Fibroblast of villous mesenchyme (primary cell): ENCODE measurements around the gene BCL2L2. TPM values are rescaled to one million over a fixed set of nuclear protein-coding genes. Genes with fewer than 3 reads are reported as not detected.

Experiments
- DNase-seq: peaks from one replicate; pipeline ENCODE4 v3.0.0-alpha.2; 2010; ENCODE audit warnings: low read depth
- H3K4me3 ChIP-seq: 2 replicates; pipeline ENCODE4 v1.5.1; 2011; ENCODE audit warnings: low read depth, mild to moderate bottlenecking, low read length
- total RNA-seq: library from RNA; depleted of rRNA; stranded (reverse); fragments of >200 nt; gene quantifications from 2 replicates; pipeline ENCODE4 v1.2.3, GENCODE V29; 2012
- TF ChIP-seq, protein P1 (sequence below): IDR thresholded peaks from 2 replicates; pipeline ENCODE4 v1.5.1; 2012; ENCODE audit warnings: low read depth, mild to moderate bottlenecking, low read length; ENCODE audit not compliant: insufficient read depth

Gene BCL2L2
- total RNA-seq, 1 donor, result 20.7 TPM

DNA sequence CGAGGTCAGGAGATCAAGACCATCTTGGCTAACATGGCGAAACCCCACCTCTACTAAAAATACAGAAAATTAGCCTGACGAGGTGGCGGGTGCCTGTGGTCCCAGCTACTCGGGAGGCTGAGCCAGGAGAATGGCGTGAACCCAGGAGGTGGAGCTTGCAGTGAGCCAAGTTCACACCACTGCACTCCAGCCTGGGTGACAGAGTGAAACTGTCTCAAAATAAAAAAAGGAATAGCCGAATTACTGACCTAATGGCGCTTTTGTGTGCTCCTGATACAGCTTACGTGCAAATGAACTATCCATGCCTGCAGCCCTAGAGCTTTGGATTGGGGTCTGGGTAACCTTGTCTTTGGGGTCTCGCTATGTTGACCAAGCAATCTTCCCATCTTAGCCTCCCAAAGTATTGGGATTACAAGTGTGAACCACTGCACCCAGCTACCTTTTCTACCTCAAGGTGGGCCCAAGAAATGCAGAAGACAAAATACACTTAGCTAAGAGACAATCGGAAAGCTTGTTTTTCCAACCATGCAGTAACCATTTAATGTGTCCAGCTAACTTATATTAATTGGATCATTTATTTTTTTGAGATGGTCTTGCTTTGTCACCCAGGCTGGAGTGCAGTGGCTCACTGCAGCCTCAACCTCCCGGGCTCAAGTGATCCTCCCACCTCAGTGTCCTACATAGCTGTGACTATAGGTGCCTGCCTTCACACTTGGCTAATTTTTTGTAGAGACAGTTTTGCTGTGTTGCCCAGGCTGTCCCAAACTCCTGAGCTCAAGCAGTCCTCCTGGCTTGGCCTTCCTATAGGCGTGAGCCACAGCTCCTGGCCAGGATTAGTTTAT, 20.1 kb downstream of the BCL2L2 start:
- TF ChIP-seq, protein P1, sequence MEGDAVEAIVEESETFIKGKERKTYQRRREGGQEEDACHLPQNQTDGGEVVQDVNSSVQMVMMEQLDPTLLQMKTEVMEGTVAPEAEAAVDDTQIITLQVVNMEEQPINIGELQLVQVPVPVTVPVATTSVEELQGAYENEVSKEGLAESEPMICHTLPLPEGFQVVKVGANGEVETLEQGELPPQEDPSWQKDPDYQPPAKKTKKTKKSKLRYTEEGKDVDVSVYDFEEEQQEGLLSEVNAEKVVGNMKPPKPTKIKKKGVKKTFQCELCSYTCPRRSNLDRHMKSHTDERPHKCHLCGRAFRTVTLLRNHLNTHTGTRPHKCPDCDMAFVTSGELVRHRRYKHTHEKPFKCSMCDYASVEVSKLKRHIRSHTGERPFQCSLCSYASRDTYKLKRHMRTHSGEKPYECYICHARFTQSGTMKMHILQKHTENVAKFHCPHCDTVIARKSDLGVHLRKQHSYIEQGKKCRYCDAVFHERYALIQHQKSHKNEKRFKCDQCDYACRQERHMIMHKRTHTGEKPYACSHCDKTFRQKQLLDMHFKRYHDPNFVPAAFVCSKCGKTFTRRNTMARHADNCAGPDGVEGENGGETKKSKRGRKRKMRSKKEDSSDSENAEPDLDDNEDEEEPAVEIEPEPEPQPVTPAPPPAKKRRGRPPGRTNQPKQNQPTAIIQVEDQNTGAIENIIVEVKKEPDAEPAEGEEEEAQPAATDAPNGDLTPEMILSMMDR, result no peak
- no peak overlapping the region for H3K4me3 ChIP-seq
- no peak for DNase-seq

DNA sequence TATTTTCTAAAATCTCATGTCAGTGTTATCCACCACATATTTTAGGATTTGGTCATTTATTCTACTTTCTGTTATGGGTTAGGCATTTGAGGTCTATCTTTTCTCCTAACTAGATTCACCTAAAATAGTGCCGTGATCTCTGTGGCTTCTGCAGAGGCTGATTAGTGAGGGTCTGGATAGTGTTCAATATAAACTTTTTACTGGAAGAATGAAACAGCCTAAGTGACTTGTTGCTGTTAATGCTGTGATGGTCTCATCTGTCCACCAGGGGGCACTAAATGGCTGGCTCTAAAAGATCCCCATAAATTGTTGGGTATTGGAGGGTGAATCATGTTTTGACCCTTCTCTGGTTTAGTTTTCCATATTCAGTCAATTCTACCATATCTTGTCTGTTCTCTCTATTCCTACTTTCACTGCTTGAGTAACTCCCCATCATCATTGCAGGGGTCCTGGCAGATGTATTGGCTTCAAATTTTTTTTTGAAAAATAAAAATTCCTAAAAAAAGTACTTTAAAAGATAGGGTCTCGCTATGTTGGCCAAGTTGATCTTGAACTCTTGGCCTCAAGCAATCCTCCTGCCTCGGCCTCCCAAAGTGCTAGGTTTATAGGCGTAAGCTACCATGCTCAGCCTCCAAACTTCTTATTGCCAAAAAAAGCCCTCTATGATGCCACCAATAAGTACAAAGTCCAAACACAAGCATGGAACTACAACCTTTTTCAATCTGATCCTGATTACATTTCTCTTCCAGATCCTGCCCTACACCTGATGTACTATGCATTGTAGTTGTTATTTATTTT, 21.5 kb downstream of the BCL2L2 start:
- DNase-seq, result peak; percentile 83
- H3K4me3 ChIP-seq, result no peak overlapping the region
- TF ChIP-seq, protein P1, result peak; percentile 83

DNA sequence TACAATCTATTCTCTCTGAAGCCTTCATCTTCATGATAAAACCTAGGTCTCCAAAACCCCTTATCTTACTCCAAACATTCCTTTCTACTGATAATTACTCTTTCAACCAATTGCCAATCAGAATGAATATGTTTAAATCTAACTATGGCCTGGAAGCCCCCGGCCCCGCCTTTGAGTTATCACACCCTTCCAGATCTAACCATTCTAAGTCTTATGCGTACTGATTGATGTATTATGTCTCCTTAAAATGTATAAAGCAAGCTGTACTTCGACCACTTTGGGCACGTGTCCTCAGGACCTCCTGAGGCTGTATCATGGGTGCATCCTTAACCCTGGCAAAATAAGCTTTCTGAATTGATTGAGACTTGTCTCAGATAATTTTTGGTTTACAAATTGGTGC, 29.0 kb downstream of the BCL2L2 start:
- no peak for DNase-seq
- TF ChIP-seq, protein P1, result no peak
- H3K4me3 ChIP-seq, result no peak overlapping the region

DNA sequence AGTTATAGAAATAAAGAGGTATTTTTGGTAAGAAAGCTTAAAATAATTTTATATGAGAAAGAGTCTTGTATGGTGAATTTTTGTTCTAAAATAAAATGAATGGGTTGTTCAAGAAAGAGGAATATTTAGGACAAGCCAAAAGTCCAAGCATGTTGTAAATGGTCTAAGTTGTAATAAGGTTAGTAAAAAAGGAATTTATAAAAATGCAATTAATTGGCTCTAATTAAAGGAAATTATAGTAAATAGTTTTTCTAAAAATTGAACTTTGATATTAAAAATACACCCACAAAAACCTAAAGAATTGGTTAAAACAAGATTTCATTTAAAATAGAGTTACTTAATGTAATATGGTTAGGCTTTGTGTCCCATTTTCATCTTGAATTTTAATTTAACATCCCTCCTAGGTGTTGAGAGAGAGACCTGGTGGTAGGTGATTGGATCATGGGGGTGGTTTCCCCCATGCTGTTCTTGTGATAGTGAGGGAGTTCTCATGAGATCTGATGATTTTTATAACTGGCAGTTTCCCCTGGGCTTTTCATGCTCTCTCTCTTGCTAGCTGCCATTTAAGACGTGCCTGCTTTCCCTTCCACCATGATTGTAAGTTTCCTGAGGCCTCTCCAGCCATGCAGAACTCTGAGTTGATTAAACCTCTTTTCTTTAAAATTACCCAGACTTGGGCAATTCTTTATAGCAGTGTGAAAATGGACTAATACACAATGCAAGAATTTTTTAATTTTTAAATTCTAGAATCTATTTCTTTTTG, 33.1 kb downstream of the BCL2L2 start:
- DNase-seq, result no peak
- TF ChIP-seq, protein P1, result no peak
- no peak overlapping the region for H3K4me3 ChIP-seq

DNA sequence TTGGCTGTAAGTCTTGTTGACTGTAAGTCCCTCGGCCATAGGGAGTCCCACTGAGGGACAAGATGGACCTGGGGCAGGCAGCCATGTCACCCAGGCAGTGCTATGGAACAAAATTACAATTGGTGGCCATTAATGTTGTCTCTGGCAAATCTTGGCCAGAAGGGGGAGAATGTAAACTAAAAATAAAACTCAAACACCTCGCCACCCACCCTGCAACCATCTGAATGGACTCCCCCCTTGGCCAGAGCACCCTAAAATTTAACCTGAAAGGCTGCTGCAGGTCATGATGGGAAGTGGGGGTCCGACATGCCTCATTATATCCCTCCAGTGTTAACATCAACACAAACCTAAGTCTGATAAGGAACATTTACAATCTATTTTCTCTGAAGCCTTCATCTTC, 37.8 kb downstream of the BCL2L2 start:
- DNase-seq, result no peak
- TF ChIP-seq, protein P1, result peak; percentile 12
- no peak overlapping the region for H3K4me3 ChIP-seq

DNA sequence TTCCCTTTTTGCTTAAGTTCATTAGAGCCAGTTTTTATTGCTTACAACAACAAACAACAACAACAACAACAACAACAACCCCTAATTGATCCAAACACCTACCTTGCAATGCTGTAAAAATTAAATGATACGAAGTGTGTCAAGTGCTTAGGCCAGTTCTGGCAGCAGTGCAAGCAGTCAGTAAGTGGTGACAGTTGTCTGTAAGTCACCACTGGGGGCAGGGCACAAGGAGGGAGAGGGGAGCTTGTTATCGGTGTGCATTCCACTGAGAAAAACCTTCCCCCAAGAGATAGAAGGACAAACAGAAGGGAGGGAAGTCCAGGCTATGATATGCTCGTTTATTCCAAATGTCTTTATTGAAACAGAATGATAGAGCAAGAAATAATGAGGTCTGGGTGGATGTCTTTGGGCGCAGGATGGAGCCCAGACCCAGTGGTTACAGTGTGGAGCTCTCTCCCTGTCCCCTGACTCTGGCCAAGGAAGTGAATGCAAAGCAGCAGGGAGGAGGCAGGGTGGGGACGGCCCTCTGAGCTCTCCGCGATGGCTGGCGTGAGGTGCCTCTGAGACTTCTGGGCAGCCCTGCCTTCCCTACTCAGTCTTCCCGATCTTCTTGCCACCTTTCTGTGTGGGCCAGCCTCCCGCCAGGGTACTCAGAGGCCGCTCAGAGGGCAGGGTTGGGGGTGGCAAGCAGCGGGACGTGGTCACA, 39.5 kb downstream of the BCL2L2 start:
- no peak for DNase-seq
- TF ChIP-seq, protein P1, result no peak
- no peak overlapping the region for H3K4me3 ChIP-seq
